ENCODE measurements around the gene BBOX1.

The BBOX1 gene

GRCh38 chr11:27112946-27113345 lies 72.3 kb downstream of the BBOX1 start:
- DNase-seq = no peak
- Histone ChIP-seq H3K36me3 (replicated peaks) (no peaks in the 10 kb centered on the region), H3K27me3 (replicated peaks) (no peaks in the 10 kb centered on the region), H3K4me3 (ENCODE audit: low read depth, low read length) (no peak overlapping the region), H3K27ac (no peak overlapping the region)
- in situ Hi-C loops (cut with HindIII; ENCODE audit: low pct_ligation_motif_present, low sequenced_read_pairs) = no loop called here
- TF ChIP-seq CTCF (IDR thresholded peaks at IDR 0.05; ENCODE audit: low read depth, low read length, missing control alignments) = no peak

- Histone ChIP-seq H3K27ac (no peak overlapping the region), H3K4me3 (ENCODE audit: low read depth, low read length) (no peak overlapping the region), H3K36me3 (replicated peaks) (no peaks in the 10 kb centered on the region), H3K27me3 (replicated peaks) (no peaks in the 10 kb centered on the region)
- TF ChIP-seq CTCF (IDR thresholded peaks at IDR 0.05; ENCODE audit: low read depth, low read length, missing control alignments) = no peak
- DNase-seq = no peak
- in situ Hi-C loops (cut with HindIII; ENCODE audit: low pct_ligation_motif_present, low sequenced_read_pairs) = no loop called here
These were observed 74.5 kb downstream of the BBOX1 start for GRCh38 chr11:27115051-27115650.

- Histone ChIP-seq H3K4me3 (ENCODE audit: low read depth, low read length) (no peak overlapping the region), H3K27ac (no peak overlapping the region), H3K36me3 (replicated peaks) (no peaks in the 10 kb centered on the region), H3K27me3 (replicated peaks) (no peaks in the 10 kb centered on the region)
- DNase-seq = peak; percentile 47
- no peak for TF ChIP-seq CTCF (IDR thresholded peaks at IDR 0.05; ENCODE audit: low read depth, low read length, missing control alignments)
- in situ Hi-C loops (cut with HindIII; ENCODE audit: low pct_ligation_motif_present, low sequenced_read_pairs) = no loop called here
These were observed 76.1 kb downstream of the BBOX1 start for GRCh38 chr11:27116684-27117083.

- no peak for DNase-seq
- in situ Hi-C loops (cut with HindIII; ENCODE audit: low pct_ligation_motif_present, low sequenced_read_pairs) = no loop called here
- Histone ChIP-seq H3K27me3 (replicated peaks) (no peaks in the 10 kb centered on the region), H3K4me3 (ENCODE audit: low read depth, low read length) (no peak overlapping the region), H3K36me3 (replicated peaks) (no peaks in the 10 kb centered on the region), H3K27ac (no peak overlapping the region)
- TF ChIP-seq CTCF (IDR thresholded peaks at IDR 0.05; ENCODE audit: low read depth, low read length, missing control alignments) = no peak
These were observed 77.8 kb downstream of the BBOX1 start for GRCh38 chr11:27118371-27118770.

GRCh38 chr11:27118949-27119348 lies 78.3 kb downstream of the BBOX1 start:
- no peaks in the 10 kb centered on the region for H3K36me3 ChIP-seq (replicated peaks)
- no peak overlapping the region for H3K27ac ChIP-seq
- H3K4me3 ChIP-seq (ENCODE audit: low read depth, low read length) = no peak overlapping the region
- in situ Hi-C loops (cut with HindIII; ENCODE audit: low pct_ligation_motif_present, low sequenced_read_pairs) = no loop called here
- TF ChIP-seq CTCF (IDR thresholded peaks at IDR 0.05; ENCODE audit: low read depth, low read length, missing control alignments) = no peak
- H3K27me3 ChIP-seq (replicated peaks) = no peaks in the 10 kb centered on the region
- DNase-seq = no peak

GRCh38 chr11:27119396-27119795 lies 78.8 kb downstream of the BBOX1 start:
- Histone ChIP-seq H3K27ac (no peak overlapping the region), H3K36me3 (replicated peaks) (no peaks in the 10 kb centered on the region), H3K27me3 (replicated peaks) (no peaks in the 10 kb centered on the region), H3K4me3 (ENCODE audit: low read depth, low read length) (no peak overlapping the region)
- DNase-seq = no peak
- TF ChIP-seq CTCF (IDR thresholded peaks at IDR 0.05; ENCODE audit: low read depth, low read length, missing control alignments) = no peak
- in situ Hi-C loops (cut with HindIII; ENCODE audit: low pct_ligation_motif_present, low sequenced_read_pairs) = no loop called here
